ENCODE measurements around the gene ZMIZ2. TPM values are rescaled to one million over a fixed set of nuclear protein-coding genes. Genes with fewer than 3 reads are reported as not detected.

The ZMIZ2 gene
- total and polyA plus RNA-seq, 7 donors = 8.4 to 64.7 (median 11.3) TPM

DNA sequence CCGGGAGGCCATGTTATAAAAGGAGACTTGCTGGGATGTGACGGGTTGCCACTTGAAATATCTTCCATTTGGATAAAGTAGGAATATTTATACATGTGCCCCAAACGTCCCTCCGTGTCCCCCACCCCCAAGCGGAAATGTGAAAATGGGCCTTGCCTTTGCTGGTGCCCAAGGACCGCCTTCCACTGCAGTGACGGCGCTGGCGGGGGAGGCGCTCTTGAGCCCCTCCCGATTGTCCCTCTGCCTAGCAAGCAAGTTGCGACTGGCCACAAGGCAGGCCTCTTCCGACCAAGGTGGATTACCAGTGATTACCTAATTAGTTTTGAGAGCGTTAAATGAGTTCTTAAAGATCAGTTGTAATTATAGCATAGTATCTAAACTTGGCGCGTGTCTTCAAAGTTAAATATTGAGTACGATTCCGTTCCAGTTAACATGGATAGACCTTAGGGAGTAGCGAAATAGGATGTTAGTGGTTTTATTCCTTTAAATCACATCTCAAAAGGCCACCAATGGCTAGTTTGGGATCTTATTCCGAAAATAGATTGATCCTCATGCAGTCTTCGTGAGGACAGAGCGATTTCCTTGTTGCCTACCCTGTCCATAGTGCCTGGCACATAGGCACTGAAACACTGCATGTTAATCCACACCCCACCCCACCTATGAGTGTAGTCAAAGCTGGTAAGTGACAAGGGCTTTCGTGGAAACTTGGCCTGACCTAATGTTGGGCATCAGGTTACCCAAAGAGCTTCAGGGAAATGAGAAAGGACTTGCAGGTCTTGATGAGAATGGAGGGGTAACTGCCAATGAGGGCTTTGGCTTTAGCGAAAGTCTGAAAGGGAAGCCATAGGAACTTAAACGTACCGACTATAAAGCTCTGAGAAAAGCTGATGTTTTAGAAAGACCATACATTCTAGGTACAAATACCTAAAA is 48.9 kb downstream of the ZMIZ2 start:
- Histone ChIP-seq H3K36me3 (peaks cover 20 to 37% (median 30%) of the 10 kb centered on the region in 4 donors), H3K27ac (peak overlapping the region; percentile 99 to 100 (median 100)), H3K27me3 (no peaks in the 10 kb centered on the region), H3K4me3 (peak overlapping the region; percentile 76 to 97 (median 95)), H3K4me1 (peaks cover 0 to 35% (median 26%) of the 10 kb centered on the region in 4 donors), H3K9me3 (no peaks in the 10 kb centered on the region)
- intact Hi-C loops (cut with DNase I) = loop anchor here (2.0 to 5.0 kb wide), 4 partner anchors 49 to 215 kb away; partner anchors contain the start of genes OGDH, PURB and TMED4
- DNase-seq = peak; percentile 95
- WGBS, 2 donors = 1 to 3% methylated on average over 26 of the region's 26 CpGs
- TF ChIP-seq, protein P1, sequence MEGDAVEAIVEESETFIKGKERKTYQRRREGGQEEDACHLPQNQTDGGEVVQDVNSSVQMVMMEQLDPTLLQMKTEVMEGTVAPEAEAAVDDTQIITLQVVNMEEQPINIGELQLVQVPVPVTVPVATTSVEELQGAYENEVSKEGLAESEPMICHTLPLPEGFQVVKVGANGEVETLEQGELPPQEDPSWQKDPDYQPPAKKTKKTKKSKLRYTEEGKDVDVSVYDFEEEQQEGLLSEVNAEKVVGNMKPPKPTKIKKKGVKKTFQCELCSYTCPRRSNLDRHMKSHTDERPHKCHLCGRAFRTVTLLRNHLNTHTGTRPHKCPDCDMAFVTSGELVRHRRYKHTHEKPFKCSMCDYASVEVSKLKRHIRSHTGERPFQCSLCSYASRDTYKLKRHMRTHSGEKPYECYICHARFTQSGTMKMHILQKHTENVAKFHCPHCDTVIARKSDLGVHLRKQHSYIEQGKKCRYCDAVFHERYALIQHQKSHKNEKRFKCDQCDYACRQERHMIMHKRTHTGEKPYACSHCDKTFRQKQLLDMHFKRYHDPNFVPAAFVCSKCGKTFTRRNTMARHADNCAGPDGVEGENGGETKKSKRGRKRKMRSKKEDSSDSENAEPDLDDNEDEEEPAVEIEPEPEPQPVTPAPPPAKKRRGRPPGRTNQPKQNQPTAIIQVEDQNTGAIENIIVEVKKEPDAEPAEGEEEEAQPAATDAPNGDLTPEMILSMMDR (IDR thresholded peaks at IDR 0.05) = peak in 2 of 4 experiments; percentile 31 to 35
- TF ChIP-seq EP300 (IDR thresholded peaks at IDR 0.05) (no peak), POLR2A (IDR thresholded peaks at IDR 0.05) (peak; percentile 10 to 29), POLR2AphosphoS5 (IDR thresholded peaks at IDR 0.05) (peak; percentile 57 to 81 (median 72))

DNA sequence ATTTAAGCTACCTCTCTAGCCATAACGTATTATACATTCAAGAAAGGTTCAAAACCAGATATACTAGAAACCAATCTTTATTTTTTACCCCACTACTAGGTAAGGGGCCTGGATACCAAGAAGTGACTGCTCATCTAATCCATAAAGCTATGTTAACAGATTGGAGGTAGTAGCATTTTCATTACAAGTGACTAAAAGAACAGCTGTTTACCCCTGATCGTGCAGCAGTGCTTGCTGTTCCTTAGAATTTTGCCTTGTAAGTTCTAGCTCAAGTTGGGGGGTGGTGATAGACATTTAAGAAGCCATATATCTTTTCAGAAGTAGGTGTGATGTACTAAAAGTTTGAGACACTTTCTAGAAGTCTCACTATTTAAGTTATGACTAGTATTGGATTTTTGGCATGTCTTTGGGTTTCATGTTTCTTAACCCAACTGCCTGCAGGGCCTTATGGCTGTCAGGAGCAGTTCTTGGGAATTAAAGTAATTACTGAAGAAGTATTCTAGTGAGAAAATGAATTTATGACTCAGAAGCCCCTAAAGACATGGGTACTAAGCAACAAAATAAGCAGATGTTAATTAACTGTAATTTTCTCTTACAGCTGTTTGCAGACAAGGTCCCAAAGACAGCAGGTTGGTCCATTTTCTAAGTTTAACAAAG is 50.1 kb downstream of the ZMIZ2 start:
- Histone ChIP-seq H3K36me3 (peaks cover 32 to 49% (median 41%) of the 10 kb centered on the region in 4 donors), H3K27ac (peak overlapping the region; percentile 99 to 100 (median 100)), H3K4me3 (peak overlapping the region in 3 of 4 donors; percentile 76 to 96 (median 94)), H3K4me1 (peaks cover 0 to 35% (median 26%) of the 10 kb centered on the region in 4 donors), H3K27me3 (no peaks in the 10 kb centered on the region), H3K9me3 (no peaks in the 10 kb centered on the region)
- no peak for TF ChIP-seq EP300 (IDR thresholded peaks at IDR 0.05)
- TF ChIP-seq POLR2AphosphoS5 (IDR thresholded peaks at IDR 0.05) = no peak
- no peak for TF ChIP-seq POLR2A (IDR thresholded peaks at IDR 0.05)
- TF ChIP-seq, protein P1 (IDR thresholded peaks at IDR 0.05) = no peak
- no peak for DNase-seq
- intact Hi-C loops (cut with DNase I) = loop anchor here (5.0 kb wide), 1 partner anchor 216 kb away; the partner anchor contains the start of gene TMED4
- 3 to 16% methylated on average over 2 of the region's 2 CpGs for whole genome bisulfite sequencing, 2 donors

DNA sequence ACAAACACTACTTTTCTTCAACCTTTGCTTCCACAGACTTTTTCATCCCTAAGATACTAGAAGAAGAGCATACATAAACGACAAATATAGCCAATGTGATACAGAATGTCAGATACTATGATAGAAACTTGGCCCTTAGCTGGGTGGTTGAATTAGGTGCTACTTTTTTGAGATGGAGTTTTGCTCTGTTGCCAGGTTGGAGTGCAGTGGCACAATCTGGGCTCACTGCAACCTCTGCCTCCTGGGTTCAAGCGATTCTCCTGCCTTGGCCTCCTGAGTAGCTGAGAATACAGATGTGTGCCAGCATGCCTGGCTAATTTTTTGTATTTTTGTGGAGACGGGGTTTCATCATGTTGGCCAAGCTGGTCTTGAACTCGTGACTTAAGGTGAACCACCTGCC is 51.3 kb downstream of the ZMIZ2 start:
- intact Hi-C loops (cut with DNase I) = loop anchor here (5.0 kb wide), 1 partner anchor 218 kb away; the partner anchor contains the start of gene TMED4
- H3K36me3 ChIP-seq = peaks cover 35 to 61% (median 46%) of the 10 kb centered on the region in 4 donors
- 71 to 81% methylated on average over 4 of the region's 4 CpGs for WGBS, 2 donors

DNA sequence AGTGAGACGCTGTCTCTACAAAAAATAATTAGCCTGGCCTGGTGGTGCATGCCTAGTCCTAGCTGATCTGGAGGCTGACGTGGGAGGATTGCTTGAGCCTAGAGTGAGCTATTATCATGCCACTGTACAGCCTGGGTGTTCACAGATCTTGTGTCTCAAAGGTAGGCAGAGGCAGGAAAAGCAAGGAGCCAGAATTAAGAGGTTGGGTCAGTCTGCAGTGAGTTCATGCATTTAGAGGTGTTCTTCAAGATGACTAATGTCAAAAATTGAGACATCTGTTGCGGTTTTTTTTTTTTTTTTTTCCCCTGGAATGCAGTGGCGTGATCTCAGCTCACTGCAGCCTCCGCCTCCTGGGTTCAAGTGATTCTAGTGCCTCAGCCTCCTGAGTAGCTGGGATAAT is 53.2 kb downstream of the ZMIZ2 start:
- peaks cover 0 to 27% (median 23%) of the 10 kb centered on the region in 4 donors for H3K4me1 ChIP-seq
- peaks cover 35 to 66% (median 48%) of the 10 kb centered on the region in 4 donors for H3K36me3 ChIP-seq
- intact Hi-C loops (cut with DNase I) = no loop called here
- DNase-seq = no peak
- H3K9me3 ChIP-seq = no peaks in the 10 kb centered on the region
- no peak overlapping the region for H3K27ac ChIP-seq
- 90 to 91% methylated on average over 5 of the region's 5 CpGs for WGBS, 2 donors
- TF ChIP-seq, protein P1 (IDR thresholded peaks at IDR 0.05) = no peak
- TF ChIP-seq EP300 (IDR thresholded peaks at IDR 0.05) (no peak), POLR2A (IDR thresholded peaks at IDR 0.05) (no peak), POLR2AphosphoS5 (IDR thresholded peaks at IDR 0.05) (no peak)
- no peaks in the 10 kb centered on the region for H3K27me3 ChIP-seq
- H3K4me3 ChIP-seq = no peak overlapping the region

More for the DNA sequence above, 51.3 kb downstream of the ZMIZ2 start:
- Histone ChIP-seq H3K9me3 (no peaks in the 10 kb centered on the region), H3K4me3 (no peak overlapping the region), H3K27ac (no peak overlapping the region), H3K4me1 (peaks cover 0 to 35% (median 26%) of the 10 kb centered on the region in 4 donors), H3K27me3 (no peaks in the 10 kb centered on the region)
- TF ChIP-seq POLR2A (IDR thresholded peaks at IDR 0.05) = no peak
- TF ChIP-seq EP300 (IDR thresholded peaks at IDR 0.05) = no peak
- no peak for TF ChIP-seq POLR2AphosphoS5 (IDR thresholded peaks at IDR 0.05)
- TF ChIP-seq, protein P1 (IDR thresholded peaks at IDR 0.05) = no peak
- DNase-seq = no peak
